Vagina (tissue), 2 donors: ENCODE data around the gene FSD1.

Source experiments
- CTCF ChIP-seq, 3 experiments: fragments of 450-650 bp in 2 of 3; fragments of 200-600 bp in 1 of 3; sonication (generic) in 1 of 3; IDR thresholded peaks; one replicate each; pipeline ENCODE4 v1.5.1; 2017 to 2019; ENCODE audit warnings: antibody characterized with exemption in 3 of 3, mild to moderate bottlenecking in 2 of 3, moderate library complexity in 2 of 3
- POLR2A ChIP-seq, 2 donors: fragments of 450-650 bp; IDR thresholded peaks; one replicate each; pipeline ENCODE4 v1.6.1; 2017; ENCODE audit warnings: antibody characterized with exemption in 2 of 2, mild to moderate bottlenecking in 2 of 2, moderate library complexity in 2 of 2

GRCh38 chr19:4284176-4284958 lies 20.0 kb upstream of the FSD1 start:
- TF ChIP-seq POLR2A (IDR thresholded peaks at IDR 0.05), result no peak
- TF ChIP-seq CTCF (IDR thresholded peaks at IDR 0.05), result no peak
